ENCODE measurements around the gene PDE10A.

DNA sequence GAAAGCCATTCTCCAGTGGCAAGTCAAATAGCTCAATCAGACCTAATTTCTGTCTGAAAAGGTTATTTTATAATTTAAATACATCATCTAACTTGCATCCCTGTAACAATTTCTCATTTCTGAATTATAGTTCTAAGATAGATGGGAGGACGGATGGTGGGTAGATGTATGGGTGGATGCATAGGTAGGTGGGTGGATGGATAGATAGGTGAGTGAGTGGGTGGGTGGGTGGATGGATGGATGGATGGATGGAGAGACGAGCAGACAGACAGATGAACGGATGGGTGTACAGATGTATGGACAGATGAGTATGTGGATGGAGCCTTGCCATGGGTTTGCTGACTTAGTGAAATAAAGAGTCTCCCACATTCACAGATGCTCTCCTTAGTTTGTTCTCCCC is 20.0 kb downstream of the PDE10A start:
- TF ChIP-seq, protein P1, sequence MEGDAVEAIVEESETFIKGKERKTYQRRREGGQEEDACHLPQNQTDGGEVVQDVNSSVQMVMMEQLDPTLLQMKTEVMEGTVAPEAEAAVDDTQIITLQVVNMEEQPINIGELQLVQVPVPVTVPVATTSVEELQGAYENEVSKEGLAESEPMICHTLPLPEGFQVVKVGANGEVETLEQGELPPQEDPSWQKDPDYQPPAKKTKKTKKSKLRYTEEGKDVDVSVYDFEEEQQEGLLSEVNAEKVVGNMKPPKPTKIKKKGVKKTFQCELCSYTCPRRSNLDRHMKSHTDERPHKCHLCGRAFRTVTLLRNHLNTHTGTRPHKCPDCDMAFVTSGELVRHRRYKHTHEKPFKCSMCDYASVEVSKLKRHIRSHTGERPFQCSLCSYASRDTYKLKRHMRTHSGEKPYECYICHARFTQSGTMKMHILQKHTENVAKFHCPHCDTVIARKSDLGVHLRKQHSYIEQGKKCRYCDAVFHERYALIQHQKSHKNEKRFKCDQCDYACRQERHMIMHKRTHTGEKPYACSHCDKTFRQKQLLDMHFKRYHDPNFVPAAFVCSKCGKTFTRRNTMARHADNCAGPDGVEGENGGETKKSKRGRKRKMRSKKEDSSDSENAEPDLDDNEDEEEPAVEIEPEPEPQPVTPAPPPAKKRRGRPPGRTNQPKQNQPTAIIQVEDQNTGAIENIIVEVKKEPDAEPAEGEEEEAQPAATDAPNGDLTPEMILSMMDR (IDR thresholded peaks at IDR 0.05) = no peak
- no peak for TF ChIP-seq POLR2A (IDR thresholded peaks at IDR 0.05)

All from ovary (tissue), 3 donors.